SK-N-SH (cell line): ENCODE measurements around the gene JPT2. TPM values are rescaled to one million over a fixed set of nuclear protein-coding genes. Genes with fewer than 3 reads are reported as not detected.

Experiments used
- CTCF ChIA-PET: fragments of 300-600, 350-600 bp; formaldehyde crosslinking; extraction: SDS; loops from one replicate; lab custom pipeline; 2021; lab: Yijun Ruan, JAX
- POLR2A ChIA-PET: fragments of 350-600 bp; sonication (Branson Sonifier 250); formaldehyde crosslinking; extraction: SDS; loops from one replicate; lab custom pipeline; 2020; ENCODE audit warnings: antibody characterized with exemption, inconsistent platforms; lab: Yijun Ruan, JAX
- DNase-seq: peaks from one replicate; pipeline ENCODE4 v3.0.0; 2012
- H2AFZ ChIP-seq: fragments of 200-600 bp; sonication (generic); 2 replicates; pipeline ENCODE4 v1.8.1; 2016; ENCODE audit warnings: antibody characterized with exemption, mild to moderate bottlenecking, low read depth
- H3F3A ChIP-seq: fragments of 200-600 bp; sonication (generic); replicated peaks from 2 replicates; pipeline ENCODE3; 2016; ENCODE audit warnings: antibody characterized with exemption, mild to moderate bottlenecking; ENCODE audit not compliant: insufficient read depth
- H3K27ac ChIP-seq, 2 experiments: fragments of 200-500 bp in 1 of 2; fragments of 200-600 bp in 1 of 2; sonication (Bioruptor generic) in 1 of 2; sonication (generic), shearing (Covaris generic) in 1 of 2; 2 replicates each; pipeline versions ENCODE4 v1.5.1 to v1.6.1; 2014 to 2016; ENCODE audit warnings: low read depth in 2 of 2, inconsistent platforms in 1 of 2, low read length in 1 of 2, mild to moderate bottlenecking in 1 of 2, mixed read lengths in 1 of 2
- H3K27me3 ChIP-seq: fragments of 200-600 bp; sonication (generic), shearing (Covaris generic); 2 replicates; pipeline ENCODE4 v1.6.1; 2016; ENCODE audit warnings: mixed run types; ENCODE audit not compliant: insufficient read depth
- H3K36me3 ChIP-seq, 2 experiments: fragments of 200-500 bp in 1 of 2; fragments of 200-600 bp in 1 of 2; sonication (Bioruptor generic) in 1 of 2; sonication (generic) in 1 of 2; replicated peaks in 1 of 2; 2 replicates each; pipeline versions ENCODE3 to v1.5.1; 2014 to 2016; ENCODE audit warnings: low read length in 1 of 2, mild to moderate bottlenecking in 1 of 2; ENCODE audit not compliant: insufficient read depth in 2 of 2, control insufficient read depth in 1 of 2
- H3K4me1 ChIP-seq, 2 experiments: fragments of 200-500 bp in 1 of 2; fragments of 200-600 bp in 1 of 2; sonication (Bioruptor generic) in 1 of 2; sonication (generic), shearing (Covaris generic) in 1 of 2; 2 replicates each; pipeline versions ENCODE4 v1.5.1 to v1.6.1; 2014 to 2016; ENCODE audit warnings: low read depth in 1 of 2, low read length in 1 of 2, mixed run types in 1 of 2; ENCODE audit not compliant: insufficient read depth in 2 of 2, control insufficient read depth in 1 of 2
- H3K4me2 ChIP-seq: fragments of 200-600 bp; sonication (generic), shearing (Covaris generic); 2 replicates; pipeline ENCODE4 v1.6.1; 2017; ENCODE audit warnings: mixed run types
- H3K4me3 ChIP-seq, 2 experiments: fragments of 200-500 bp in 1 of 2; fragments of 200-600 bp in 1 of 2; sonication (Bioruptor generic) in 1 of 2; sonication (generic), shearing (Covaris generic) in 1 of 2; 2 replicates each; pipeline versions ENCODE4 v1.5.1 to v1.8.1; 2014 to 2016; ENCODE audit warnings: low read depth in 2 of 2, inconsistent platforms in 1 of 2, low read length in 1 of 2, mild to moderate bottlenecking in 1 of 2, mixed read lengths in 1 of 2, moderate library complexity in 1 of 2
- H3K79me2 ChIP-seq: fragments of 200-600 bp; sonication (generic); 2 replicates; pipeline ENCODE4 v1.8.1; 2017; ENCODE audit warnings: mild to moderate bottlenecking; ENCODE audit not compliant: insufficient read depth
- H3K9ac ChIP-seq: fragments of 200-600 bp; sonication (generic); 2 replicates; pipeline ENCODE4 v1.6.1; 2017; ENCODE audit warnings: mixed run types
- H3K9me2 ChIP-seq: fragments of 200-600 bp; sonication (generic); 2 replicates; pipeline ENCODE4 v1.6.1; 2017; ENCODE audit warnings: mixed run types
- H3K9me3 ChIP-seq: fragments of 200-600 bp; sonication (generic); 2 replicates; pipeline ENCODE4 v1.6.1; 2017; ENCODE audit warnings: mixed run types, mild to moderate bottlenecking, moderate library complexity
- H4K20me1 ChIP-seq: fragments of 200-600 bp; sonication (generic); 2 replicates; pipeline ENCODE4 v1.6.1; 2017; ENCODE audit warnings: mild to moderate bottlenecking, mixed run types; ENCODE audit not compliant: insufficient read depth
- CHD2 ChIP-seq: fragments of 150-350 bp; IDR thresholded peaks from 2 replicates; pipeline ENCODE4 v1.6.1; 2018; ENCODE audit warnings: low read length; ENCODE audit not compliant: partially characterized antibody
- ELF1 ChIP-seq: IDR thresholded peaks from 2 replicates; pipeline ENCODE4 v1.4.0; 2012
- EP300 ChIP-seq, 2 experiments: IDR thresholded peaks; 2 replicates each; pipeline versions ENCODE4 v1.4.0 to v1.6.1; 2012; ENCODE audit warnings: borderline replicate concordance in 1 of 2, low read depth in 1 of 2, low read length in 1 of 2
- EZH2phosphoT487 ChIP-seq: fragments of 200-600 bp; sonication (generic); IDR thresholded peaks from 2 replicates; pipeline ENCODE4 v1.6.1; 2017; ENCODE audit warnings: low read depth, mixed run types, mild to moderate bottlenecking, antibody characterized with exemption, moderate library complexity, borderline replicate concordance
- FOXM1 ChIP-seq: IDR thresholded peaks from 2 replicates; pipeline ENCODE4 v1.4.0; 2012; ENCODE audit warnings: low read depth, mild to moderate bottlenecking
- GABPA ChIP-seq: IDR thresholded peaks from 2 replicates; pipeline ENCODE4 v1.4.0; 2012; ENCODE audit warnings: low read depth, mild to moderate bottlenecking
- MEF2A ChIP-seq: IDR thresholded peaks from 2 replicates; pipeline ENCODE4 v1.4.0; 2012; ENCODE audit warnings: low read depth, borderline replicate concordance
- NFIC ChIP-seq: IDR thresholded peaks from 2 replicates; pipeline ENCODE4 v1.4.0; 2012; ENCODE audit warnings: borderline replicate concordance
- RCOR1 ChIP-seq: fragments of 150-350 bp; IDR thresholded peaks from 2 replicates; pipeline ENCODE4 v1.6.1; 2017; ENCODE audit warnings: antibody characterized with exemption, low read length
- RFX5 ChIP-seq: IDR thresholded peaks from 2 replicates; pipeline ENCODE4 v1.6.1; 2012; ENCODE audit warnings: mild to moderate bottlenecking, improper control_type of control experiment, low read length
- RXRA ChIP-seq: IDR thresholded peaks from 2 replicates; pipeline ENCODE4 v1.4.0; 2012; ENCODE audit warnings: low read depth, mild to moderate bottlenecking, borderline replicate concordance
- SIN3A ChIP-seq: IDR thresholded peaks from 2 replicates; pipeline ENCODE4 v1.6.1; 2012; ENCODE audit warnings: low read depth, mild to moderate bottlenecking, low read length, moderate library complexity, borderline replicate concordance
- SMC3 ChIP-seq: IDR thresholded peaks from 2 replicates; pipeline ENCODE4 v1.6.1; 2012; ENCODE audit warnings: low read depth, low read length, improper control_type of control experiment
- TAF1 ChIP-seq: IDR thresholded peaks from 2 replicates; pipeline ENCODE4 v1.6.1; 2012; ENCODE audit warnings: low read depth, mild to moderate bottlenecking, low read length, moderate library complexity, borderline replicate concordance
- TCF12 ChIP-seq: IDR thresholded peaks from 2 replicates; pipeline ENCODE4 v1.4.0; 2012
- WGBS: methylation state at CpG from one replicate; pipeline ENCODE4 v1.1.6; 2017; ENCODE audit warnings: low lambda C conversion rate; 5-methylcytosine and 5-hydroxymethylcytosine counted together
- polyA plus RNA-seq, 3 experiments: library from polyadenylated mRNA; depleted of rRNA; stranded (reverse); fragments of >200 nt; gene quantifications; 2 replicates each; pipeline ENCODE4 v1.2.3, GENCODE V29; 2012
- TF ChIP-seq, protein P1 (sequence below): IDR thresholded peaks from 2 replicates; pipeline ENCODE4 v1.6.1; 2012; ENCODE audit warnings: mild to moderate bottlenecking, low read depth, low read length, moderate library complexity
- TF ChIP-seq, protein P2 (sequence below): IDR thresholded peaks from 2 replicates; pipeline ENCODE4; 2012
- TF ChIP-seq, protein P3 (sequence below): fragments of 150-350 bp; IDR thresholded peaks from 2 replicates; pipeline ENCODE4 v1.6.1; 2016; ENCODE audit warnings: mild to moderate bottlenecking, low read depth, low read length

JPT2 gene
- polyA plus RNA-seq, 1 of the 3 experiments (the other 2 are of a cell fraction), result 67.4 TPM

DNA sequence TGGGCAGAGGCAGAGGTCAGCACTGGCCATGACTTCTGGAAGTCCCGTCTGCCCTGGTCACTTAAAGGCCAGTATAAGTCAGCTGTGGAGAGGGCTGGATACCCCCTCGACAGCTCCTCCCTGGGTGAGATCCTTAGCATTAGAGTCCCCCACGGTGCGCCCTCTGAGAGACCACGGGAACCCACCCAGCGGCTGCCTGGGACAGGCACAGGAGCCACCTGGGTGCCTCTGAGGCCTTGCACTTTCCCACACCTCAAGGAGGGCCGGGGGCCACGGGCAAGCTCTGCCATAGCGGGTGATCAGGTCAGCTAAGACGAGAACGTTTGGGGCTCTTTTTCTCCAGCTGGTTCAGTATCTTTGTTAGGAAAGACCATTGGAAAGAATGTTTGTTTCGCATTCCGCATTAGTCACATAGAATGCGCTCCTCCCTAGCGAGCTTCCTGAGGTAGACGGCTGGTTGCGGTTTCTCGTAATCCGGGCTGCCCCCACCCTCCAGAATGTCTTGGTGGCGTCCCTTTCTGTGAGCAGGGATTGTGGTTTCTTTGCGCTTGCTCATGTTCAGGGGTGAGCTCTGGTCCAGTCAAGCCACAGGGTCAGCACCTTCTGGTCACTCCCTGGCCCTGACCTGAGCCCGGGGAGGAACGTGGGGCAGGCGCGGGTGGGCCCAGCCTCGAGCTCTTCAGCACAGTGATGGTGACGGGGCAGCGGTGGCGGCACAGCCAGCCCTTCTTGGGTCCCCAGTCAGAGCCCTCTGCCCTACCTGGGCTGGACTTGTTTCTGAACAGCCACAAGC, 68.0 kb downstream of the JPT2 start:
- H2AFZ ChIP-seq, result no peak overlapping the region
- ChIA-PET POLR2A (interaction anchor here (0.7 kb wide), 1 partner anchor 10 kb away, joined by 4 read pairs; no protein-coding TSS in a partner anchor), CTCF (interaction anchor here (0.7 to 1.0 kb wide), 2 partner anchors 22 to 23 kb away, joined by 3 to 4 read pairs; no protein-coding TSS in a partner anchor)
- H3K27ac ChIP-seq, result no peak overlapping the region
- no peaks in the 10 kb centered on the region for H3F3A ChIP-seq
- H3K4me2 ChIP-seq, result no peak overlapping the region
- H3K4me1 ChIP-seq, result no peaks in the 10 kb centered on the region
- no peaks in the 10 kb centered on the region for H3K27me3 ChIP-seq
- no peaks in the 10 kb centered on the region for H3K79me2 ChIP-seq
- no peak overlapping the region for H3K9ac ChIP-seq
- no peaks in the 10 kb centered on the region for H3K9me2 ChIP-seq
- TF ChIP-seq TCF12, result no peak
- TF ChIP-seq RFX5, result no peak
- TF ChIP-seq TAF1, result no peak
- TF ChIP-seq, protein P1, sequence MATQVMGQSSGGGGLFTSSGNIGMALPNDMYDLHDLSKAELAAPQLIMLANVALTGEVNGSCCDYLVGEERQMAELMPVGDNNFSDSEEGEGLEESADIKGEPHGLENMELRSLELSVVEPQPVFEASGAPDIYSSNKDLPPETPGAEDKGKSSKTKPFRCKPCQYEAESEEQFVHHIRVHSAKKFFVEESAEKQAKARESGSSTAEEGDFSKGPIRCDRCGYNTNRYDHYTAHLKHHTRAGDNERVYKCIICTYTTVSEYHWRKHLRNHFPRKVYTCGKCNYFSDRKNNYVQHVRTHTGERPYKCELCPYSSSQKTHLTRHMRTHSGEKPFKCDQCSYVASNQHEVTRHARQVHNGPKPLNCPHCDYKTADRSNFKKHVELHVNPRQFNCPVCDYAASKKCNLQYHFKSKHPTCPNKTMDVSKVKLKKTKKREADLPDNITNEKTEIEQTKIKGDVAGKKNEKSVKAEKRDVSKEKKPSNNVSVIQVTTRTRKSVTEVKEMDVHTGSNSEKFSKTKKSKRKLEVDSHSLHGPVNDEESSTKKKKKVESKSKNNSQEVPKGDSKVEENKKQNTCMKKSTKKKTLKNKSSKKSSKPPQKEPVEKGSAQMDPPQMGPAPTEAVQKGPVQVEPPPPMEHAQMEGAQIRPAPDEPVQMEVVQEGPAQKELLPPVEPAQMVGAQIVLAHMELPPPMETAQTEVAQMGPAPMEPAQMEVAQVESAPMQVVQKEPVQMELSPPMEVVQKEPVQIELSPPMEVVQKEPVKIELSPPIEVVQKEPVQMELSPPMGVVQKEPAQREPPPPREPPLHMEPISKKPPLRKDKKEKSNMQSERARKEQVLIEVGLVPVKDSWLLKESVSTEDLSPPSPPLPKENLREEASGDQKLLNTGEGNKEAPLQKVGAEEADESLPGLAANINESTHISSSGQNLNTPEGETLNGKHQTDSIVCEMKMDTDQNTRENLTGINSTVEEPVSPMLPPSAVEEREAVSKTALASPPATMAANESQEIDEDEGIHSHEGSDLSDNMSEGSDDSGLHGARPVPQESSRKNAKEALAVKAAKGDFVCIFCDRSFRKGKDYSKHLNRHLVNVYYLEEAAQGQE, result no peak
- no peak for TF ChIP-seq EZH2phosphoT487
- TF ChIP-seq CHD2, result no peak
- no peak for TF ChIP-seq ELF1
- no peak for TF ChIP-seq SMC3
- TF ChIP-seq MEF2A, result no peak
- no peak for TF ChIP-seq GABPA
- no peak for TF ChIP-seq RCOR1
- no peak for TF ChIP-seq FOXM1
- no peak for TF ChIP-seq SIN3A
- no peak for TF ChIP-seq RXRA
- TF ChIP-seq, protein P2, sequence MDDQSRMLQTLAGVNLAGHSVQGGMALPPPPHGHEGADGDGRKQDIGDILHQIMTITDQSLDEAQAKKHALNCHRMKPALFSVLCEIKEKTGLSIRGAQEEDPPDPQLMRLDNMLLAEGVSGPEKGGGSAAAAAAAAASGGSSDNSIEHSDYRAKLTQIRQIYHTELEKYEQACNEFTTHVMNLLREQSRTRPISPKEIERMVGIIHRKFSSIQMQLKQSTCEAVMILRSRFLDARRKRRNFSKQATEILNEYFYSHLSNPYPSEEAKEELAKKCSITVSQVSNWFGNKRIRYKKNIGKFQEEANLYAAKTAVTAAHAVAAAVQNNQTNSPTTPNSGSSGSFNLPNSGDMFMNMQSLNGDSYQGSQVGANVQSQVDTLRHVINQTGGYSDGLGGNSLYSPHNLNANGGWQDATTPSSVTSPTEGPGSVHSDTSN, result no peak
- no peak for TF ChIP-seq NFIC
- no peak for TF ChIP-seq EP300 (IDR thresholded peaks at IDR 0.05; ENCODE audit: borderline replicate concordance in 1 of 2, low read depth in 1 of 2, low read length in 1 of 2)
- TF ChIP-seq, protein P3, sequence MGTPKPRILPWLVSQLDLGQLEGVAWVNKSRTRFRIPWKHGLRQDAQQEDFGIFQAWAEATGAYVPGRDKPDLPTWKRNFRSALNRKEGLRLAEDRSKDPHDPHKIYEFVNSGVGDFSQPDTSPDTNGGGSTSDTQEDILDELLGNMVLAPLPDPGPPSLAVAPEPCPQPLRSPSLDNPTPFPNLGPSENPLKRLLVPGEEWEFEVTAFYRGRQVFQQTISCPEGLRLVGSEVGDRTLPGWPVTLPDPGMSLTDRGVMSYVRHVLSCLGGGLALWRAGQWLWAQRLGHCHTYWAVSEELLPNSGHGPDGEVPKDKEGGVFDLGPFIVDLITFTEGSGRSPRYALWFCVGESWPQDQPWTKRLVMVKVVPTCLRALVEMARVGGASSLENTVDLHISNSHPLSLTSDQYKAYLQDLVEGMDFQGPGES, result no peak
- 94% methylated on average over 12 of the region's 29 CpGs for WGBS
- DNase-seq, result no peak
- H4K20me1 ChIP-seq, result no peaks in the 10 kb centered on the region
- peaks cover 4 to 59% of the 10 kb centered on the region in 2 experiments for H3K36me3 ChIP-seq
- H3K4me3 ChIP-seq, result no peak overlapping the region
- H3K9me3 ChIP-seq, result no peaks in the 10 kb centered on the region
